PC-3 (cell line): ENCODE data around the gene CAPS2. TPM values are rescaled to one million over a fixed set of nuclear protein-coding genes. Genes with fewer than 3 reads are reported as not detected.

Experiments
- total RNA-seq: library from RNA; depleted of rRNA; stranded (reverse); fragments of >200 nt; gene quantifications from 2 replicates; pipeline ENCODE4 v1.2.3, GENCODE V29; 2014; rRNA removed

CAPS2 gene
- total RNA-seq, 1 experiment from 2014 or later, result 8.4 TPM

Other genes with a start within 250 kb of the CAPS2 start
- not detected in 2 replicates for gene KCNC2, start 120.5 kb downstream of the CAPS2 start, total RNA-seq
- not detected in 2 replicates for gene GLIPR1L1, start 4.3 kb upstream of the CAPS2 start, total RNA-seq
- not detected in 2 replicates for gene GLIPR1L2, start 60.8 kb upstream of the CAPS2 start, total RNA-seq
- 21.3 and 22.2 TPM in 2 replicates for gene GLIPR1, start 150.4 kb upstream of the CAPS2 start, total RNA-seq
- gene KRR1, start 181.3 kb upstream of the CAPS2 start, total RNA-seq, result 49.9 and 68.4 TPM in 2 replicates